ENCODE results near the gene INF2.
A peak's percentile ranks its signal among the peaks of the same experiment; 100 is the strongest.
"Not testable (repeated sequence)": the region's sequence is repeated elsewhere in the genome, so short reads cannot be mapped to it uniquely, and the experiment has no call there.

Gene INF2

GRCh38 chr14:104689109-104689880, at the start of gene INF2:
TSS of gene INF2 (plus strand) at chr14:104689618. CDS start at chr14:104701366, 11,748 bp downstream.
- peak; percentile 66 for DNase-seq

- DNase-seq, result peak; percentile 23
Observed at GRCh38 chr14:104639885-104640548, 49.4 kb upstream of the INF2 start.

- DNase-seq, result no peak
Observed at GRCh38 chr14:104640681-104641080, 48.7 kb upstream of the INF2 start.

- DNase-seq, result no peak
Observed at GRCh38 chr14:104641753-104642539, 47.5 kb upstream of the INF2 start.

GRCh38 chr14:104642540-104642868, 46.9 kb upstream of the INF2 start:
- DNase-seq, result no peak

- no peak for DNase-seq
Observed at GRCh38 chr14:104643306-104643705, 46.1 kb upstream of the INF2 start.

GRCh38 chr14:104644091-104644635, 45.3 kb upstream of the INF2 start:
- no peak for DNase-seq

- no peak for DNase-seq
Observed at GRCh38 chr14:104644656-104645378, 44.6 kb upstream of the INF2 start.

GRCh38 chr14:104647467-104648043, 41.9 kb upstream of the INF2 start:
- DNase-seq, result no peak

GRCh38 chr14:104650057-104650980, 39.1 kb upstream of the INF2 start:
- DNase-seq, result peak; percentile 53

- DNase-seq, result no peak
Observed at GRCh38 chr14:104650981-104651875, 38.2 kb upstream of the INF2 start.

- DNase-seq, result no peak
Observed at GRCh38 chr14:104651876-104652260, 37.5 kb upstream of the INF2 start.

- no peak for DNase-seq
Observed at GRCh38 chr14:104652386-104652785, 37.0 kb upstream of the INF2 start.

- not testable (repeated sequence) for DNase-seq
Observed at GRCh38 chr14:104653130-104653920, 36.1 kb upstream of the INF2 start.

- no peak for DNase-seq
Observed at GRCh38 chr14:104654119-104654518, 35.3 kb upstream of the INF2 start.

- no peak for DNase-seq
Observed at GRCh38 chr14:104655128-104655848, 34.1 kb upstream of the INF2 start.

GRCh38 chr14:104656014-104656714, 33.3 kb upstream of the INF2 start:
- no peak for DNase-seq

GRCh38 chr14:104657101-104657524, 32.3 kb upstream of the INF2 start:
- no peak for DNase-seq
